ENCODE results near the gene EPHB2. TPM values are rescaled to one million over a fixed set of nuclear protein-coding genes. Genes with fewer than 3 reads are reported as not detected.

The EPHB2 gene
- total RNA-seq, 2 experiments from 2014 or later = not detected

DNA sequence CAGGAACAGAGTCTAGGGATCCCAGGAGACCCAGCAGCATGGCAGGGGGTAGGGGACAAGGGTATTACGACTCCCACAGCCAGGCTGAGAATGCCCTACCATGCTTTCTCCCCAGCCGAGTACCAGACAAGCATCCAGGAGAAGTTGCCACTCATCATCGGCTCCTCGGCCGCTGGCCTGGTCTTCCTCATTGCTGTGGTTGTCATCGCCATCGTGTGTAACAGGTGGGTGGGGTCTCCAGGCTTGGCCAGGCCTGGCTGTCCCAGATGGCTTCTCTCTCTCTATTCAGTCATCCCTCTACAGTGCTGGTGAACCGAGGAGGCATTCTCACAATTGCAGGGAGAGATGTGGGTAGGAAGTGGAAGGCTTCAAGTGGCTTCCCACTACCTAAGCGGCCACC lies 184.7 kb downstream of the EPHB2 start:
- H3K27me3 Mint-ChIP-seq (ENCODE audit: low read depth) = peaks cover 6% of the 10 kb centered on the region
- no peak for DNase-seq
- no peak overlapping the region for H3K27ac Mint-ChIP-seq
- CTCF ChIA-PET = no interaction called here
- no peak overlapping the region for H3K4me3 Mint-ChIP-seq
- H3K9me3 Mint-ChIP-seq = no peaks in the 10 kb centered on the region
- H3K36me3 Mint-ChIP-seq (ENCODE audit: low read depth) = no peaks in the 10 kb centered on the region
- no peaks in the 10 kb centered on the region for H3K4me1 Mint-ChIP-seq (ENCODE audit: low read depth)
- intact Hi-C loops (cut with micrococcal nuclease) = no loop called here

DNA sequence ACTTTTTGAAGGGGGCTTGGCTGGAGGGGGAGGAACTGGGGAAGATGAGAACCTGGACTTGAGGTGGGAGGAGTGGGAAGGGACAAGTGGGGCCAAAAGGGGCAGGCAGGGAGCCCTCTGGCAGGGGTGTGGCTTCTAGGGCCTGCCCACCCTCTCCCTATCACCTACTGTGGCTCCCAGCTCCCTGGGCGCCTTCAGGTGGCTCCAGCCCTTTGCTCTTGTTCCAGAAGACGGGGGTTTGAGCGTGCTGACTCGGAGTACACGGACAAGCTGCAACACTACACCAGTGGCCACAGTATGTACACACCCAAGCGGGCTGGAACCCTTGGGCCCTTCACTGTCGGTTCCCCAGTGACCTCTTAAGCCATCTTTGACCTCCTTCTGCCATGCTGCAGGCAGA lies 185.5 kb downstream of the EPHB2 start:
- H3K36me3 Mint-ChIP-seq (ENCODE audit: low read depth) = no peaks in the 10 kb centered on the region
- H3K4me3 Mint-ChIP-seq = no peak overlapping the region
- H3K4me1 Mint-ChIP-seq (ENCODE audit: low read depth) = no peaks in the 10 kb centered on the region
- no peak overlapping the region for H3K27ac Mint-ChIP-seq
- intact Hi-C loops (cut with micrococcal nuclease) = no loop called here
- CTCF ChIA-PET = no interaction called here
- no peak for DNase-seq
- no peaks in the 10 kb centered on the region for H3K9me3 Mint-ChIP-seq
- H3K27me3 Mint-ChIP-seq (ENCODE audit: low read depth) = peaks cover 6% of the 10 kb centered on the region

DNA sequence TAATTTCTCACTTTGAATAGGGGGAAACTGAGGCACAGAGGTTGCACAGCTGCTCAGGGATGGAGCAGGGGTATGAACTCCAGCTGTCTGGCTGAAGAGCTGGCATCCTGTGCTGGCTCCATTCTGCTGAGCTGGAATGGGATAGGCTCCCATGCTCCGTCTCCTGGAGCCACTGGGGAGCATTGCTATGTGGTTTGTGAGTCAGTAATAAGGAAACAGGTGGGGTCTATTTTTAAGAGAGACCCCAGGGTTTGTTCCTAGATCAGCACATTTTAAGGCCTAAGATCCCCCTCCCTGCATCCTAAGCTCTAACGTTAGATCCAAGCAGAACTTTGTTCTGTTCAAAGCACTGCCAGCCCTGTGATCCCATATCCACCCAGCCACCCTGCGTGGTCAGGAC lies 189.8 kb downstream of the EPHB2 start:
- H3K9me3 Mint-ChIP-seq = no peaks in the 10 kb centered on the region
- H3K27ac Mint-ChIP-seq = no peak overlapping the region
- intact Hi-C loops (cut with micrococcal nuclease) = no loop called here
- no peak for DNase-seq
- peaks cover 6% of the 10 kb centered on the region for H3K27me3 Mint-ChIP-seq (ENCODE audit: low read depth)
- CTCF ChIA-PET = no interaction called here
- no peaks in the 10 kb centered on the region for H3K4me1 Mint-ChIP-seq (ENCODE audit: low read depth)
- no peaks in the 10 kb centered on the region for H3K36me3 Mint-ChIP-seq (ENCODE audit: low read depth)
- H3K4me3 Mint-ChIP-seq = no peak overlapping the region

DNA sequence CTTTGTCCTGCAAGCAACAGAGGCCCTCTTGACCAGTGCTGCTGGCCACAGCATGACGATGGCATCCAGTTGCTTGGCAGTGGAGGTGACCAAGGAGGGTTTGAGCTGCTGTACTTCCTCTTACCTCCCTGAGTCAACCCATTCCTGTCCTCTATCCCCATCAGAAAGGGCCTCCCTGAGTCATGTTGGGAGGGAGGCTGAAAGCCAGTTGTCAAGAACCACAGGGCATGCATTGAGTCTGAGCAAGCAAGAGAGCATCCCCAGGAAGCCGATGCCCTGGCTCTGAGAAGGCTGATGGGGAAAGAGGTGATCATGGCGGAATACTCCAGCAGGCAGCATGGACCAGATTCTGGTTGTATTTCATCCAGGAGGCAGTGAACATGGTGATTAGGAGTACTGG lies 192.5 kb downstream of the EPHB2 start:
- H3K36me3 Mint-ChIP-seq (ENCODE audit: low read depth) = no peaks in the 10 kb centered on the region
- CTCF ChIA-PET = no interaction called here
- H3K4me3 Mint-ChIP-seq = no peak overlapping the region
- intact Hi-C loops (cut with micrococcal nuclease) = no loop called here
- peaks cover 2% of the 10 kb centered on the region for H3K27me3 Mint-ChIP-seq (ENCODE audit: low read depth)
- DNase-seq = no peak
- H3K4me1 Mint-ChIP-seq (ENCODE audit: low read depth) = no peaks in the 10 kb centered on the region
- no peak overlapping the region for H3K27ac Mint-ChIP-seq
- H3K9me3 Mint-ChIP-seq = no peaks in the 10 kb centered on the region

DNA sequence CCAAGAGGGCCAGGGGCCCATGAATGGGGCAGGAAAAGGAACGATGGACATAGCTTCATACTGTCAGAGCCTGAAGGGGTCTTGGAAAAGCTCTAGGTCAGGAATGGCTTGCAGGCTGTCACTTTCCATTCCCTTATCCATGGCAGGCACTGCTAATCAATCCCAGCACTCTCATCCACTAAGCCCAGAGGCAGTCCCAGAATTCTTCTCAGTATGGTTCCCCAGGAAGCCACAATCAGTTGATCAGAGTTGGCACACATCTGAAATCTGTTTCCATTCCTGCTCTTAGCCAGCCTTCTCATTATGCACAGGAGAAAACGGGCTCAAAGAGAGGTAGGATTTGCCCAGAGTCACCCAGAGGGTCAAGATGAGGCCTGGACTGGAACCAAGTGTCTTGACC lies 196.3 kb downstream of the EPHB2 start:
- Mint-ChIP-seq H3K36me3 (ENCODE audit: low read depth) (no peaks in the 10 kb centered on the region), H3K27me3 (ENCODE audit: low read depth) (no peaks in the 10 kb centered on the region), H3K4me3 (no peak overlapping the region), H3K27ac (no peak overlapping the region), H3K4me1 (ENCODE audit: low read depth) (no peaks in the 10 kb centered on the region), H3K9me3 (no peaks in the 10 kb centered on the region)
- no peak for DNase-seq
- intact Hi-C loops (cut with micrococcal nuclease) = no loop called here
- CTCF ChIA-PET = no interaction called here

DNA sequence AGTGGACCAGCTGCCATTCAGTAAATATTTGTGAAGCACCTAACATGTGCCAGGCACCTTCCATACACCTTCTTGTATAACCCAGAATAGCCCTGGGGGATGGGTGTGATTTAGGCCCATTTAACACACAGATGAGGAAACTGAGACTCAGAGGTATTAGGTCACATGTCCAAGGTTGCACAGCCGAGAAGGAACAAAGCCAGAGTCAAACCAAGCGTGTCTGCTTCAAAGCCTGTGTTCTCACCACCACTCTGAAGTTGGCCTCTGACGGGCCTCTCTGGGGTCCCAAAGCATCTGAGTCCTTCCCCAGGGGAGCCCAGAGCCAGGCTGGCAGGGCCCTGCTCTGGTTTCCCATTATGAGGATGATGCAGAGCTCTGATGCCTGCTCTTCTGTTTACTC lies 196.9 kb downstream of the EPHB2 start:
- DNase-seq = no peak
- intact Hi-C loops (cut with micrococcal nuclease) = no loop called here
- no peak overlapping the region for H3K4me3 Mint-ChIP-seq
- no peaks in the 10 kb centered on the region for H3K36me3 Mint-ChIP-seq (ENCODE audit: low read depth)
- H3K27me3 Mint-ChIP-seq (ENCODE audit: low read depth) = no peaks in the 10 kb centered on the region
- no peaks in the 10 kb centered on the region for H3K4me1 Mint-ChIP-seq (ENCODE audit: low read depth)
- no peak overlapping the region for H3K27ac Mint-ChIP-seq
- H3K9me3 Mint-ChIP-seq = no peaks in the 10 kb centered on the region
- CTCF ChIA-PET = no interaction called here

DNA sequence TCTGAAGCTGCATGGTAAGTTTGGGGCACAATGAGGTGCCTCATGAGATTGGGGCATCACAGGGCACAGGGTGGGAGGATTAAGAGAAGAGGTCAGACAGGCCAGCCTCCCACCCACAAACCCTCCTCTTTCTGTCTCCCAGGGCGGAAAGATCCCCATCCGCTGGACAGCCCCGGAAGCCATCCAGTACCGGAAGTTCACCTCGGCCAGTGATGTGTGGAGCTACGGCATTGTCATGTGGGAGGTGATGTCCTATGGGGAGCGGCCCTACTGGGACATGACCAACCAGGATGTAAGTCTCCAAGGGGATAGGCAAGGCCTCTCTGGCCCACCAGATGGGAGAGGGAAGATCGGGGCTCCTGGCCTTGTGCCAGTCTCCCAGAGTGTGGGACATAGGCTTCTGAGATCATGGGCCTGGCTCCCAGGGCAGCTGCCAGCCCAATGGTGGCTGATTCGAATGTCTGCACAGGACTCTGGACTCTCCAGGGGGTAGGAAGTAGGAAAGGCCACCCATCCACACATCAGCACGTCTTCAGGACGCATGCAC lies 198.3 kb downstream of the EPHB2 start:
- intact Hi-C loops (cut with micrococcal nuclease) = no loop called here
- CTCF ChIA-PET = no interaction called here
- Mint-ChIP-seq H3K4me1 (ENCODE audit: low read depth) (no peaks in the 10 kb centered on the region), H3K27me3 (ENCODE audit: low read depth) (no peaks in the 10 kb centered on the region), H3K27ac (no peak overlapping the region), H3K9me3 (no peaks in the 10 kb centered on the region), H3K36me3 (ENCODE audit: low read depth) (no peaks in the 10 kb centered on the region), H3K4me3 (no peak overlapping the region)
- no peak for DNase-seq

DNA sequence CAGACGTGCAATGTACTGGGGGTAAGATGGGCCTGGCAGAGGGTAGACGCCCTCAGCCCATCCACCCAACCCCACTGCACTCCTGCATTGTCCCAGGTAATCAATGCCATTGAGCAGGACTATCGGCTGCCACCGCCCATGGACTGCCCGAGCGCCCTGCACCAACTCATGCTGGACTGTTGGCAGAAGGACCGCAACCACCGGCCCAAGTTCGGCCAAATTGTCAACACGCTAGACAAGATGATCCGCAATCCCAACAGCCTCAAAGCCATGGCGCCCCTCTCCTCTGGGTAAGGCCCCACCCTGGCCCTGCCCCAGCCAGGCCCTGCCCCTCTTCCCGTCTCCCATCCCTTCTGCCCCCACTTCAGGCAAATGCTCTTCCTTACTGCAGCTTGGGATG lies 199.6 kb downstream of the EPHB2 start:
- no peak overlapping the region for H3K27ac Mint-ChIP-seq
- H3K9me3 Mint-ChIP-seq = no peaks in the 10 kb centered on the region
- peaks cover 3% of the 10 kb centered on the region for H3K27me3 Mint-ChIP-seq (ENCODE audit: low read depth)
- CTCF ChIA-PET = no interaction called here
- no peak for DNase-seq
- H3K4me3 Mint-ChIP-seq = no peak overlapping the region
- intact Hi-C loops (cut with micrococcal nuclease) = no loop called here
- H3K4me1 Mint-ChIP-seq (ENCODE audit: low read depth) = no peaks in the 10 kb centered on the region
- H3K36me3 Mint-ChIP-seq (ENCODE audit: low read depth) = no peaks in the 10 kb centered on the region

DNA sequence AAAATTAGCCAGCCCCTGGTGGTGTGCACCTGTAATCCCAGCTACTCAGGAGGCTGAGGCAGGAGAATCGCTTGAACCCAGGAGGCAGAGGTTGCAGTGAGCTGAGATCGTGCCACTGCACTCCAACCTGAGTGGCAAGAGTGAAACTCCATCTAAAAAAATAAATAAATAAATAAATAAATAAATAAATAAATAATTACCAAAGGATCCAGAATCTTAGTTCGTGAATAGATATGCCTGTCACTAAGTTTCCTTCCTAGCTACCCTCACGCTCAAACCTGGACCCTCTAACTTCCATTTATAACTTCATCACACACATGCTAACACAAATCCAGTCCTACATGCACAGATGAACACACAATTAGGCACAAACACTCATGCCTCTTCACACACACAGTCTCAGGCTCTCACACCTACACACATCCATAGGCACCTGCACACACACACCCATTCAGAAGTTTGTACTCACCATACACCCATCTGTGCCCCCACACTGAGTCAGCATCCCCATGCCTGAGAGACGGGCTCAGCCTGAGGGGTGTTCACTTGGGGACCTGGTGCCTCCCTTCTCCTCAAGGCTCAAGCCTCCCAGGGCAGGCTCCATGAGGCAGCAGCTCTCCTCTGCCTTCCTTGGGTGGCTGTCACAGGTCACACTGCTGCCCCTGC lies 200.5 kb downstream of the EPHB2 start:
- no peak overlapping the region for H3K27ac Mint-ChIP-seq
- H3K4me1 Mint-ChIP-seq (ENCODE audit: low read depth) = no peaks in the 10 kb centered on the region
- intact Hi-C loops (cut with micrococcal nuclease) = no loop called here
- H3K9me3 Mint-ChIP-seq = no peaks in the 10 kb centered on the region
- H3K4me3 Mint-ChIP-seq = no peak overlapping the region
- H3K27me3 Mint-ChIP-seq (ENCODE audit: low read depth) = peaks cover 3% of the 10 kb centered on the region
- DNase-seq = no peak
- no peaks in the 10 kb centered on the region for H3K36me3 Mint-ChIP-seq (ENCODE audit: low read depth)
- CTCF ChIA-PET = no interaction called here

DNA sequence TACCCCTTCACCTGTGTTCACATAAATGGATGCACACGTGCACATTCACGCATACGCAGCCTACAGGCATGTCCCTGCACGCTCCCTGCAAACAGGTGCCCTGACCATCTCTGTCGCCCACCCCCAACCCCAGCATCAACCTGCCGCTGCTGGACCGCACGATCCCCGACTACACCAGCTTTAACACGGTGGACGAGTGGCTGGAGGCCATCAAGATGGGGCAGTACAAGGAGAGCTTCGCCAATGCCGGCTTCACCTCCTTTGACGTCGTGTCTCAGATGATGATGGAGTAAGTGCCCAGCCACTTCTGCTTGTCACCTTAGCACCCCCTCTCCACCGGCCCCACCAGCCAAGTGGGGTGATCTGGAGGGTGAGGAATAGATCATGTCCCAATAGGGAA lies 201.7 kb downstream of the EPHB2 start:
- Mint-ChIP-seq H3K4me3 (no peak overlapping the region), H3K27ac (no peak overlapping the region), H3K9me3 (no peaks in the 10 kb centered on the region), H3K27me3 (ENCODE audit: low read depth) (peaks cover 3% of the 10 kb centered on the region), H3K4me1 (ENCODE audit: low read depth) (no peaks in the 10 kb centered on the region), H3K36me3 (ENCODE audit: low read depth) (no peaks in the 10 kb centered on the region)
- CTCF ChIA-PET = no interaction called here
- DNase-seq = no peak
- intact Hi-C loops (cut with micrococcal nuclease) = no loop called here

DNA sequence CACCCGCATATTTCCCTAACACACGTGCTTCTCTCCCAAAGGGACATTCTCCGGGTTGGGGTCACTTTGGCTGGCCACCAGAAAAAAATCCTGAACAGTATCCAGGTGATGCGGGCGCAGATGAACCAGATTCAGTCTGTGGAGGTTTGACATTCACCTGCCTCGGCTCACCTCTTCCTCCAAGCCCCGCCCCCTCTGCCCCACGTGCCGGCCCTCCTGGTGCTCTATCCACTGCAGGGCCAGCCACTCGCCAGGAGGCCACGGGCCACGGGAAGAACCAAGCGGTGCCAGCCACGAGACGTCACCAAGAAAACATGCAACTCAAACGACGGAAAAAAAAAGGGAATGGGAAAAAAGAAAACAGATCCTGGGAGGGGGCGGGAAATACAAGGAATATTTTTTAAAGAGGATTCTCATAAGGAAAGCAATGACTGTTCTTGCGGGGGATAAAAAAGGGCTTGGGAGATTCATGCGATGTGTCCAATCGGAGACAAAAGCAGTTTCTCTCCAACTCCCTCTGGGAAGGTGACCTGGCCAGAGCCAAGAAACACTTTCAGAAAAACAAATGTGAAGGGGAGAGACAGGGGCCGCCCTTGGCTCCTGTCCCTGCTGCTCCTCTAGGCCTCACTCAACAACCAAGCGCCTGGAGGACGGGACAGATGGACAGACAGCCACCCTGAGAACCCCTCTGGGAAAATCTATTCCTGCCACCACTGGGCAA lies 202.9 kb downstream of the EPHB2 start:
- intact Hi-C loops (cut with micrococcal nuclease) = no loop called here
- H3K4me1 Mint-ChIP-seq (ENCODE audit: low read depth) = no peaks in the 10 kb centered on the region
- H3K9me3 Mint-ChIP-seq = no peaks in the 10 kb centered on the region
- CTCF ChIA-PET = no interaction called here
- no peak for DNase-seq
- H3K4me3 Mint-ChIP-seq = no peak overlapping the region
- no peaks in the 10 kb centered on the region for H3K36me3 Mint-ChIP-seq (ENCODE audit: low read depth)
- no peak overlapping the region for H3K27ac Mint-ChIP-seq
- H3K27me3 Mint-ChIP-seq (ENCODE audit: low read depth) = peaks cover 3% of the 10 kb centered on the region

DNA sequence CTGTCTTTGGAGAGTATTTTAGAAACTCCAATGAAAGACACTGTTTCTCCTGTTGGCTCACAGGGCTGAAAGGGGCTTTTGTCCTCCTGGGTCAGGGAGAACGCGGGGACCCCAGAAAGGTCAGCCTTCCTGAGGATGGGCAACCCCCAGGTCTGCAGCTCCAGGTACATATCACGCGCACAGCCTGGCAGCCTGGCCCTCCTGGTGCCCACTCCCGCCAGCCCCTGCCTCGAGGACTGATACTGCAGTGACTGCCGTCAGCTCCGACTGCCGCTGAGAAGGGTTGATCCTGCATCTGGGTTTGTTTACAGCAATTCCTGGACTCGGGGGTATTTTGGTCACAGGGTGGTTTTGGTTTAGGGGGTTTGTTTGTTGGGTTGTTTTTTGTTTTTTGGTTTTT lies 203.5 kb downstream of the EPHB2 start:
- Mint-ChIP-seq H3K4me3 (no peak overlapping the region), H3K27ac (no peak overlapping the region), H3K36me3 (ENCODE audit: low read depth) (no peaks in the 10 kb centered on the region), H3K27me3 (ENCODE audit: low read depth) (peaks cover 3% of the 10 kb centered on the region), H3K9me3 (no peaks in the 10 kb centered on the region), H3K4me1 (ENCODE audit: low read depth) (no peaks in the 10 kb centered on the region)
- CTCF ChIA-PET = no interaction called here
- intact Hi-C loops (cut with micrococcal nuclease) = no loop called here
- DNase-seq = no peak

DNA sequence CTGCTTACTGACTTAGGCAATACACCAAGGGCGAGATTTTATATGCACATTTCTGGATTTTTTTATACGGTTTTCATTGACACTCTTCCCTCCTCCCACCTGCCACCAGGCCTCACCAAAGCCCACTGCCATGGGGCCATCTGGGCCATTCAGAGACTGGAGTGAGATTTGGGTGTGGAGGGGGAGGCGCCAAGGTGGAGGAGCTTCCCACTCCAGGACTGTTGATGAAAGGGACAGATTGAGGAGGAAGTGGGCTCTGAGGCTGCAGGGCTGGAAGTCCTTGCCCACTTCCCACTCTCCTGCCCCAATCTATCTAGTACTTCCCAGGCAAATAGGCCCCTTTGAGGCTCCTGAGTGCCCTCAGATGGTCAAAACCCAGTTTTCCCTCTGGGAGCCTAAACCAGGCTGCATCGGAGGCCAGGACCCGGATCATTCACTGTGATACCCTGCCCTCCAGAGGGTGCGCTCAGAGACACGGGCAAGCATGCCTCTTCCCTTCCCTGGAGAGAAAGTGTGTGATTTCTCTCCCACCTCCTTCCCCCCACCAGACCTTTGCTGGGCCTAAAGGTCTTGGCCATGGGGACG lies 204.1 kb downstream of the EPHB2 start:
- intact Hi-C loops (cut with micrococcal nuclease) = no loop called here
- Mint-ChIP-seq H3K27me3 (ENCODE audit: low read depth) (peaks cover 3% of the 10 kb centered on the region), H3K36me3 (ENCODE audit: low read depth) (no peaks in the 10 kb centered on the region), H3K27ac (no peak overlapping the region), H3K4me3 (no peak overlapping the region), H3K9me3 (no peaks in the 10 kb centered on the region), H3K4me1 (ENCODE audit: low read depth) (no peaks in the 10 kb centered on the region)
- CTCF ChIA-PET = interaction anchor here (0.6 kb wide), 1 partner anchor 1047 kb away, joined by 3 read pairs; no protein-coding TSS in a partner anchor
- no peak for DNase-seq

Measured in activated naive CD4-positive, alpha-beta T cell treated with anti-CD3 and anti-CD28 coated beads for 36 hours (primary cell).